ENCODE data around the gene DLG5.

The DLG5 gene

DNA sequence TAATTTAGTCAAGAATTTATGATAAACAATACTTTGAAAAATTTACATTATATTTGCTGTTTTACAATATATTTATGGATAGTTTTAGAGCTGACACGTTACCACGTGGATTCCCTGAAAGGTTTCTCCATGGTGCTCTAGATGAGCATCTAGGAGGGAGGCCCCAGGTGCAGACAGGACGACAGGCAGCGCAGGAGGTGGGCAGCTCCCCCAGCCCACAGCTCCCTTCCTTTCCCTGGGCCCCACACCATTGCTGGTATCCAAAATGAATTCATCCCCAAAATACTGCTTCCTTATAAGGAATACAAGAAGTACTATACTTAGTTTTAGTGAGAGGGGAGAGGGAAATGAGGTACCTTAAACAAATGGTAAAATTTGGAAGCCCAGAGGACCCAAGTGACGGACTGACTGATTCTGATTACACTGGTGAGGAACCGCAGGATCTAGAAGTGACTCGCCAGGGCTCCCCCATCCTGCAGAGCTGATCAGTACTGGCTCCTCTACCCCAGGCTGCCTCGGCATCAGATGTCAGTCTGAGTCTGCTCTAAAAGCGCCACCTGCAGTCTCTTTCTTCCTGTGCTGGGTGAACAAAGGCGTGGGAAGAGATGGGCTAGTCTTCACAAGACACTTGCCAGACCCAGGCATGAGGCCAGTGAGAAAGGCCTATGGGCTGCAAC lies 89.2 kb downstream of the DLG5 start:
- DNase-seq: peak; percentile 83

DNA sequence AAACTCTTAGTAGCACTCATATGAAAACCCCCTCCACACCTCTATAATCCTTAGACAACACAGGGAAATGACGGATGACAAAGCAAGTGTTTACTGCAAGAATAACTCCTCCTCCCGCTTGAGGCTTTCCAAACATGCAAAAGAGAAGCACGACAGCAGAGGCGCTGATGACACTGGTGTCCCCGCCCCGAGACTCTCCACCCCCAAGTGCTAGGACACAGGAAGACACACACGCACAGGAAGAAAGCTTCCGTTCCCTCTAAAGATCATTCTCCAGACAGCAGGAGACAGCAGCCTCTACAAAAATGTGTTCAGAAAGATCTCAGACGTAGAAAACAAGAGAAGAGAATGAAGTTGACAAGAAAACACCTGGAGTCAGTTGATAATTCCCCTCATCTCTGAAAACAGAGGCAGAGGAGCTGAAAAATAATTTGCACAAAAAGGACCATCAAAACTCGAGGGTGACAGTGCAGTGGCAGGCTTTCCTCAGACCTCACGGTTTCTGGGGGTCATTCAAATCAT lies 90.2 kb downstream of the DLG5 start:
- DNase-seq: peak; percentile 95

DNA sequence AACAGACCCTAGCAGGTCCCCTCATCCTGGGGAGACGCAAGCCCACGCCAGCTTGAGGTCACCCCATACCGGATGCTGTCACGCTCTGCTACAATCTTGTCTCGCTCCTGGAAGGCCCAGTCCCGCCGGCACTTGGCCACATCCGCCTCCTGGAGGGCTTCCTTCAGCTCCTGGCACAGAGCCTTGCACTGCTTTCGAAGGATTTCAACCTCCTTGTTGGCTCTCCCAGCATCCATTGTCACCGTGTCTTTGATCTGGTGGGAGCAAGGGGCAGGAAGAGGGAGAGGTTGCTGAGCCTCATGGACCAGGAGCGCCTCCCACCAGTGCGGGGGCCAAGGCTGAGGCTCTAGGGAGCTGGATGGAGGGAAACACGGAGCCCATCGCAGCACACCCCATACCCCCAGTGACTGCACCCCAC lies 90.9 kb downstream of the DLG5 start:
- no peak for DNase-seq

DNA sequence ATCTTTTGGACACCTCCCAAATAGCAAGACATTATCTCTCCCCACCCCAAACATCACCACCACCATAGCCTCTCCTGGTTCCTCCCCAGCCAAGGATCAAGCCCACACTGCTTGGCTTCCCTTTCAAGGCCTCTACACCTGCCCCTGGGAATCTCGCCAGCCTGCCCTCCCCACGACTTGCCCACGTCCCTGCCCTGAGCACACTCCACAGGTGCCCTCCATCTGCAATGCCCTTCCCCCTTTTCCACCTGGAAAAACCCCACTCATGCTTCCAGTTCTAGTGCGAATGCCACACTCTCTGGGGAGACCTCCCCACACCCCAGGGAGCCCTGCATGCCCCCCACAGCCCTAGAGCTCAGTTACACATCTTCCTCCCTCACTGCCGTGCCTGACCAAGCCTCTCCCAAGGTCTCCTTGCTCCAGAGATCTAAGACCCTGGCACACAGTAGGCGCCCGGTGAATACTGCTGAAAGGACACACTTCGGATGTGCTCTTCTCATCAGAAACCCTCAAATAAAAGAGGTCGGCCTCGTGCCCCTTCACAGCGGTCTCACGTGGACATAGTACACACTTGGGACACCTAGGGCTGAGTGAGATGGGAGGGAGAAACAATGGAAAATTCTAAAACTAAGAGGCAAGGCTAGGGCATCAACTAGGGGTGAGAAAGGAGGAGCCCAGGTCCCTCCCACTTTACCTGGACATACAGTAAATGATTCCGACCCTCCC lies 91.4 kb downstream of the DLG5 start:
- no peak for DNase-seq

DNA sequence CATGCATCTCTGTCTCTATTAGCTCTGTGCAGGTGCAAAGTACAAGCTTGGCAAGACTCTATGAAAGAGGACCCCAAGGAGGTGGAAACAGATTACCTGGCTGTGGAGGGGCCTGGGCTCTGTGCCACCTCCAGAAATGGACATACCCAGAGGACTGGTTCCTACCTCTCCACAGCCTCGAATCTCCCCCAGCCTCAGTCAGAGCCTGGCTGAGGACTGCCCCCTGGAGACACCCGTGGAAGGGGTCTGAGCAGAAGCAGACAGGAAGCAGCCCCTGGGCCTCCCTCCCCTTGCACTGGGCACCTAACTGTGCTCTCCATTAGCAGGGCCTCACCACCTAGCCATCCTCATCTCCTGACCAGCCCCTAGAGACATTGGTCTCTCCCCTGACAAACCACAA lies 92.0 kb downstream of the DLG5 start:
- DNase-seq: peak; percentile 8

DNA sequence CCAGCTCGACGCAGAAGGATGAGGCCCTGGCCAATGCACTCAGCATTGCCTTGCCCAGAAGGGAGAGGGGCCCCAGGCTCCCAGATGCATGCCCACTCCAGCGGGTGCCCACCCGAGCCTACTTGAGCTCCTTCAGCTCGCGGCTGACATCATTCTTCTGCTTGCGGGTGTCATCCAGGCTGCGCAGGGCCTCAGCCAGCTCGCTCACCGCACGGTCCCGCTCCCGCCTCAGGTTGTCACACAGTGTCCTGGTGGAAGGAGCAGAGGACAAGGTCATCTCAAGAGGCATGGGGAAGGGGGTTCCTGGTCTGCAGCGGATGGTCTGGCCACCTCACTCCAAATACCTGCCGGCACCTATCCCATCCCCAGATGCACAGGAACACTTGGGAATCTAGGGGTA lies 92.8 kb downstream of the DLG5 start:
- DNase-seq: no peak

DNA sequence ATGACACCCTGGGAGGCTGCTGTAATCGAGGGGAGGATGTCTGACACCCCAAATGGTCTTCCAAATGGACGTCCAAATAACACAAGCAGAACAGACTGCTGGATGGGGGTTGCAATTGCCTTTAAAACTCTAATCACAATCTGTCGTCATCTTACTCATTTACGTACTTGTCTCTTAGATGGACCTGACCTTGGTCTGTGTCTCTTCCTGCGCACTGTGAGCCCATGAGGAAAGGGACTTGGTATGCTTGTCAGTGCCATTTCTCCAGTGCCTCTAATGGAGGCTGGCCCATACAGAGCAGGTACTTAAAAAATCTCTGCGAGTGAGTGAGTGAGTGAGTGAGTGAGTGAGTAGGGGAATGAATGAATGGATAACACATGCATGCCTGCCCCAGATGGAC lies 93.3 kb downstream of the DLG5 start:
- no peak for DNase-seq

DNA sequence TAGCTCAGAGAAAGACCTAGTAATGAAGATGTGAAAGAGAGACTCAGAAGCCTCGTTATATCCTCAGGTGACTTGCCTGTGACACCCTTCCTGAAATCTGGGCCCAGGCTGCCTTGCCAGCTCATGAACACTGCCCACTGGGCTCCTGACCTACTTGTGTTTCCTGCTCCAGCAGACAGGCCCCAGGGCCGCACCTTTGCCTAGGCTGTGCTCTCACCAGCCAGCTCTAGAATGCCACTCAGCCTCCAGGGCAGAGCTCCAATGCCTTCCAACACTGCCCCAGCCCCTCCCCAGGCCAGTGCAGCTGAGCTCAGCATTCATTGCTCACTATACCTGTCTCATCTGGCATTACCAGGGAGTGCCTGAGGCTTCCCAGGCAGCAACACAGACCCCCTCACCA lies 94.3 kb downstream of the DLG5 start:
- no peak for DNase-seq

DNA sequence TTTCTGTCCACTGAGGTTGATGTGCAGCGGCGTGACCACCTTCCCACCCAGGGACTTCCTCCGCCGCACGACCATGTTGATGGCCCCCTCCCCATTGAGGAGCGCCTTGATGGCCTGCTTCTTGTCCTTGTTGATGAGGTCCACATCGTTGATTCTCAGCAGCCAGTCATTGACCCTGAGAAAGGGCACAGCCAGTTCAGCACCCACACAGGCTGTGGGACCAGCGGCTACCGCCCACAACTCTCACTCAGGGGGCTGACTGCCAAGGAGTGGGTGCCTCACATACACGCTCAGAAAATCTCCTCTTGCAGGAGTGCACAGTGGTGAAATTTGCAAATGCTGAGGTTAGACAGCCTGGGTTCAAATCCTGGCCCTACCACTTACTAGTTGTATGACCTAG lies 97.2 kb downstream of the DLG5 start:
- no peak for DNase-seq

DNA sequence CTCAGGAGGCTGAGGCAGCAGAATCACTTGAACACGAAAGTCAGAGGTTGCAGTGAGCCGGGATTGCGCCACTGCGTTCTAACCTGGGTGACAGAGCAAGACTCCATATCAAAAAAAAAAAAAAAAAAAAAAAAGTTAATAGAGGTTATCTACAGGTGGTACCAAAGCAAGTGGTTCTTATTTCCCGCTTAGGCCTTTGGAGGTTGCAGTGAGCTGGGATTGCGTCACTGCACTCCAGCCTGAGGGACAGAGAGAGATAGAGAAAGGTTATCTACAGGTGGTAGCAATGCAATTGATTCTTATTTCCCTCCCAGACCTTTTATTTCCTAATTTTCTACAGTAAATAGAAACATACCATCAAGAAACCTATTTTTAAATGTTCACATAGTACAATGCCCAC lies 98.2 kb downstream of the DLG5 start:
- no peak for DNase-seq

DNA sequence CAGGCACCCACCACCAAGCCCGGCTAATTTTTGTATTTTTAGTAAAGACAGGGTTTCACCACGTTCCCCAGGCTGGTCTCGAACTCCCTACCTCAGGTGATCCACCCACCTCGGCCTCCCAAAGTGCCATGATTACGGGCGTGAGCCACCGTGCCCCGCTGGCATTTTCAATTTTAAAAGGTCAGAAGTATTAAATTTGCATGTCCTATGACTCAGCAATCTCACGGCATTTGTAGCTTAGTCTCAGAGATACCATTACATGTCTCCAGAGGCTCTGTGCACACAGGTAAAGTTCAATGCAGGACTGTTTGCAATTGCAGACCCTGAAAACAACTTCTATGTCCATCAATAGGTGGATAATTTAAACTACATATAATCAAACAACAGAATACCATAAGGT lies 99.2 kb downstream of the DLG5 start:
- peak; percentile 8 for DNase-seq

DNA sequence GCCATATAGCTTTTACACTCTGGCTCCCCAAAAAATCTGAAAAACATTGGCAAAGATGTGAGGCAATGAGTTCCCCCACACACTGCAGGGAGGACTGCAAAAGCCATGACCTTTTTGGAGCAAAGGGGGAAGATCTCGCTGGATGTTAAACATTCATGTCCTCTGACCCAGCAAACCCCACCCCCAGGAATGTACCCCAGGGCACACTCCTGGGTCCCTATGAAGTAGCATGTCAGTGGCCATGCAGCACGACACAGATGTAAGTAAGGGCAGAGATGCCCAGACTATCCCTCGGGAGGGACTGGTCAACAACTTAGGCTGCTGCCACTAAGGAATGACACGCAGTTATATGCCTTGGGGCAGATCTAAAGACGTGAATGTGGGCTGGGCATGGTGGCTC lies 100.6 kb downstream of the DLG5 start:
- DNase-seq: no peak

DNA sequence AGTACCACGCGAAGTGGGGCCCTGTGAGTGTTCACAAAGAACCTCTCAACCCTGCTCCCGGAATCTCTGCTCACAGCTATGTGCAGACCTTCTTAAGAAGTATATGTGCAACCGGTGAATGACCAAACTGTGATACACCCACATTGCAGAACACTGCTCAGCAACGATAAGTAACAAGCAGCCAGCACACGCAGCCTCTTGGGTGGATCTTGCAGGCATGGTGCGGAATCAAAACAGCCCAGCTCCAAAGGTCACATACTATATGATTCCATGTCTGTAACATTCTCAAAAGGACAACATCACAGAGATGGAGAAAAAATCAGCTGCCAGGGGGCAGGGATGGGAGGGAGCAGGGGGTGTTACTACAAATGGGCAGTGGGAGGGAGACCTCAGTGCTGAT lies 101.6 kb downstream of the DLG5 start:
- no peak for DNase-seq

DNA sequence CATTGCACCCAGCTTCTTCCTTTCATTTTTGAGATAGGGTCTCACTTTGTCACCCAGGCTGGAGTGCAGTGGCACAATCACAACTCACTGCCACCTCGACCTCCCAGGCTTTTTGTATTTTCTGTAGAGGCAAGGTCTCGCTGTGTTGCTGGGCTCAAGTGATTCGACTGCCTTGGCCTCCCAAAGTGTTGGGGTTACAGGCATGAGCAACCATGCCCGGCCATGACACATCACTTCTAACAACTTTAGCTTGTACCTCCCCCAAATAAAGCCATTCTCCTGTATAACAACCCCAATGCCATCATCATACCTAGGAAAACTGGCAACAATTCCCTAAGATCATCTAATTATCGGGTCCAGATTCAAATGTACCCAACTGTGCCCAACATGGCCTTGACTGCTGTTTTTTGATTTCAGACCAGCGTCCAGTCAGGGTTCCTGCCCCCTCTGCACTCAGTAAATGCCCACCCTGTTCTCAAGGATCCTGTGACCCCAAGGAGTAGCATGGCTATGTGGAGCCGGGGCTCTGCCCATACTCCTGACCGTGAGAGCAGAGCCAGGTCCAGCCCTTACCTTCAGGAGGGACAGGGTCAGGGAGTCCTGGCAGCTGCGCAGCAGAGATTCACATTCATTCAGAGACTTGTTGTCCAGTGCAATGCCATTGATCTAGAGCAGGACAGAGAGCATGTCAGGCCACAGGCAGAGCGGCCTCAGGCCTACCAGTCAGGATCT lies 102.6 kb downstream of the DLG5 start:
- no peak for DNase-seq

DNA sequence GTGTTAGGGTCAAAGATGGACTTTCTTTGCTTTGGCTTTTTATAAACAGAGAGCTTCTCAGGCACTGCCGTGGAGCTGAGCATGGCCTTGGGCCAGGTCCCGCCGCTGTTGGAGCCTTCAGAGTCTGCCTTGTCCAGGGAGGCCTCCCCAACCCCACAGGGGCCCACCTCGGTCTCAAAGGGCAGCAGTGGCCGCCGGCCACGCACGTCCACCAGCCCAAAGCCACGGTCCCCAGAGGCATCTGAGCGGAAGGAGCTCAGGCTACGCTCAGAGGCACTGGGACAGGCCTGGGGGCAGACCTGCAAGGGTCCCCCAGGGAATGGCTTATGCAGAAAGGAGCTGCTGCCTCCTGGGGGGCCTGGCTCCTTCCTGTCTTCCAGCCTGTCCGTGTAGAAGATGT lies 105.0 kb downstream of the DLG5 start:
- no peak for DNase-seq

DNA sequence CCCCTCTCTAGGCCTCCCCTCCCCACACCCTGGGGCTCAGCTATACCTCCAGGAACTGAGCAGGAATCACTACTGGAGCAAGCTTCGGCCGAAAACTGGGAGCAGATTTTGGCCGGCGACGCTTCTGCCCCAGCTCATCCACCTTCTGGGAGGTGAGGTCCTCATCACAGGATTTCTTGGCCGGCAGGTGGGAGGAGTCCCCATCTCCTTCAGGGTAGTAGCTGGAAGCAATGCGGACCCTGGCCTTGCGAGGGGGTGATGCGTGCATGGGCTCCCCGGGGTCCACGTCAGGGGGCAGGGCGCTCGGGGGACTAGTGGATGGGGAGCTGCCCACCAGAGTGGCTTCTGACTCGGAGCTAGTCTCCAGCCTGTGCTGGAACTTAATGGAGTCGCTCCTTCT lies 105.5 kb downstream of the DLG5 start:
- DNase-seq: no peak

DNA sequence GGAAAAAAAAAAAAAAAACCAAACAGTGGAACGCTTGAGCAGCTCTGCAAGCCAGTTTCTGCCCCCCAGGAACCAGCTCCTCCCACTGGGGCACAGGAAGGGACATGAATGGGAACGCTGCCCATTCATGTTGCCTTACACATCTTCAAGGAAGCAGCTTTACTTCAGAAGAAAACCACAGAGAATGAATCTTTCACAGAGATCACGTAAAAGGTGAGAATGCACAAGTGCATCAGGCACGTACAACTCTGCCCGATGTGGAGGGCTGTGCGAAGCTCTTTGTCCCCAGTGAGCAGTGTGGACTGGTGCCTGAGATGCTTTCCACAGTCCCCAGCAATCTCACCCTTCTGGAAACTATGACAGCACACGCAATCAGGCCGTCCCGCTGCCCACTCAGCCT lies 106.2 kb downstream of the DLG5 start:
- DNase-seq: no peak

DNA sequence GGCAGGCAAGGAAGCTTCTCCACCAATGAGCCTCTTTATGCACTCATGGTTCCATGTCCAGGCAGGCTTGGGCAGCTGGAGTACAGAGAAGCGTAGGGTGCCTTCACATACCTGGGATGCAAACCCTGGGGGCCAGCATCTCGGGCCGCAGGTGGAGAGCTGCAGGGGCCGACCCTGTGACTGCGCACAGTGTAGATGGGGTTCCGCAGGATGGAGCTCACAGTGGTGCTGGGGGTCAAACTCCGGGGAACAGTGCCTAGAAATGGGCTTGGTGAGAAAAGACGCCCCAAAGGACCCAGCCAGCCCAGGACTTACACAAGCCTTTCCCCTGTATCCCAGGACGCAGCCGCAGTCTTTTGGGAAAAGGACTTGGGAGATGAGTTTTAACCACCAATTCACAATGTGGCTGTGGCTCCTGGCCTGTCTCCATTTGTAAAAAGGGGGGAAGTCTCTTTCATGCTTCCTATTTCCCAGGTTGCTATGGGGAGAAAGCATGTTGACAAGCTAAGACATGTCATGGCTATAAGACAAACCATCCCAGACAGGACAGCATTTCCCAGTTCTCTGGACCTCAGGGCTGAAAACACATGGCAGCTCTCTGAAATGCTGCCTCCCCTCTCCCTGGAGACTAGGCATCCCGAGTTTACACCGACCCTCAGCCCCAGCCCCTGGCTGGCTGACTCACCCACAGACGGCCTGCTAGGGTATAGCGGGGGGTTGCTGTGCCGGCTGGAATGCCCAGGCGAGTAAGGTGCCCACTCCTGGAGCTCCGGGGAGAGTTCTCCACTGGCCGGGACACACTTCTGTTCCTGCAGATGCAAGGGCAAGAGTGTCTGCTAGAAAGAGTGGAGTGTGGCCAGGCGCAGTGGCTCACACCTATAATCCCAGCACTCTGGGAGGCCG lies 107.1 kb downstream of the DLG5 start:
- no peak for DNase-seq

DNA sequence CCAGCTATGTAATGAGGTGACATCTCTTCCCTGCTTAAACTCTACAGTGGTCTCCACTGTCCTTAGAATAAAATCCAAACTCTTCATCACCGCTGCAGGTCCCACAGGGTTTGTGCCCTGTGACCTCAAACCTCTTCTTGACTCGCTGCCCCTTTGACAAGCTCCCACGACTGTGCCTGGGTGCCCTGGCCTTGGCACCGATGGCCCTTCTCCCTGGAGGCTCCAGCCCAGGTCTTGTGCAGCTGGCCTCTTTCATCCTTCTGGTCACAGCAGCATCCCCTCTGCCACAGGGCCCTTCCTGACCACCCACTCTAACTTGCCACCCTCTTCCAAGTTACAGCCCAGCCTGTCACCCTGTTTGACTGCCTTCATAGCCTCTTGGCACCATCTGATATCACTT lies 108.2 kb downstream of the DLG5 start:
- DNase-seq: no peak

DNA sequence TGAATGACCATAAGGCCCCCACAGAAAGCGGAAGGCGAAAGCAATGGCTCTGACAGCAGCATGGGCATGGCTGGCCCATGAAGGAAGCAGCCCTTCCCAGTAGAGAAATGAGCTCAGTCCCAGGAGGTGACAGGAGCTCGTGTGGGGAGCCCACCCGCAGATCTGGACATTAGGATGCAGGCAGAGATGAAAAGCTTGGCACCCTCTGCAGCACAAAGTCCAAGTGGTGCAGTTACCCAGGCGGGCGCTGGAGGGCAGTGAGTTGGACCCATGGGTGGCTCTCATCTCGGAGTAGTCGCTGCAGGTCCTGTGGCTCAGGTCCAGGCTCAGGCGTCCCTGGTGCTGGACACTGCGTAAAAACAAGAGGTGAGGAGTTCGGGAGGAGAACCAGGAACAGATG lies 109.0 kb downstream of the DLG5 start:
- no peak for DNase-seq

DNA sequence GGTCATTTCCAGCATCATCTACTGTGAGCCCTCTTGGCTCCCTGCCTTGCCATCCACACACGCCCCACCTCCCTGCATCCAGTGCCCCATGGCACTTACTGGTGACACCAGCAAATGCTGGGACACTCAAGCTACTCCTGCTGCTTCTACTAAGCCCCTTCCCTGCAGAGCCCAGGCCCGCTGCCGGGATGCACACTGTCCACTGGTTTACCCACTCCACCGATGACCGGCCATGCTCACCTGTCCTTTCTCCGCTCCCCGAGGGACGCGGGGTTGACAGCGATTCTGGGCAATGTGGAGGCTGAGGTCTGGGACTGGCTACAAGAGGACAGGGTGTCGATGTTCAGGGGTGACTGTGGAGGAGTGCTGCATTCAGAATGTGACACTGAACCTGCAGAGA lies 110.2 kb downstream of the DLG5 start:
- DNase-seq: no peak

DNA sequence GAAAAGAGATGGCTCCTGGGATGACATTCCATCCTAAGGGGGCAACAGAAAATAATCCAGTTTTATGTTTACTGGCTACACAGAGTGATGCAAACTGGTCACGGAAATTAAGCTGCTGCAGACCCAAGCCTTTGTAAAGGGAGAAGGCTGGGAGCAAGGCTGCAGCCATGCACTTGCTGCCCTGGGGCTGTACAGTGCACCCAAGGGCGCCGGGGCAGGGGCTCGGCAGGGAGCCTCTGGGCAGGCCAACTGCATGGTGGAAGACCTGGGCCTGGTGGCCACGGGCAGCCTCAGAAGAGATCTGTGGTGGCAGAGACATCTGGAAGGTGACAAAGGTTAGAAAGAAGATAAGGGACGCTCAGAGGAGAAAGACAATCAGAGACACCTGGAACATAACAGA lies 113.8 kb downstream of the DLG5 start:
- no peak for DNase-seq

DNA sequence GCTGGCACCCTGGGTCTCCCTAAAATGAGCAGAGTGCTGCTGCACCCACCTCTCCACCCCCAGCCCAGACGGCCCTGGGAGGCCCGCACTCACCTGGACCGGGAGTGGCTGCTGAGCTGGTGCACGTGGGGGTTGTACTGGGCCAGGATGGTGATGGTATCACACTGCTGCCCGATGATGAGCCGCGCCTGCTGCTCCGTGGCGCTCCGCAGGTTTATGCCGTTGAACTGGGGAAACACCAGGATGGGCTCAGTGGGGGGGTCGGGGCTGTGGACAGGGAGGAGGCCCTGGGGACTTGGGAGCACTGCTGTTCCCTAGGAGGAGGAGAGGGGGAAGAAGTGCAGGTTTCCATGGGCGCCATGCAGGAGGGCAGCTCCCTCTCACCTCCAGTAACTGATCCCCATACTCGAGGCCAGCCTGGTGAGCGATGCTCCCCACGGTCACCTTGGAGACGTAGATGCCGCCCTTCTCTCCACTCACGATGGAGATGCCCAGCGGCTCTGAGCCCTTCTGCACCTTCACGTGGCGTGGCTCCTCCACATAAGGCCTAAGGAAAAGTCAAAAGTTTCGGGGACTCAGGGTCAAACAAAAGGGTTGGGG lies 114.6 kb downstream of the DLG5 start:
- DNase-seq: no peak

Measured in OCI-M1 (cell line).